MG63 (cell line): Measurements from ENCODE around the gene CST8. TPM values are rescaled to one million over a fixed set of nuclear protein-coding genes. Genes with fewer than 3 reads are reported as not detected.
"Not testable (repeated sequence)": the region's sequence is repeated elsewhere in the genome, so short reads cannot be mapped to it uniquely, and the experiment has no call there.

ENCODE experiments used
- DNase-seq: peaks from one replicate; pipeline ENCODE4 v3.0.0-alpha.2; 2020
- H3K27me3 ChIP-seq: fragments of 250-450 bp; sonication (Bioruptor Pico); 2 replicates; pipeline ENCODE4 v1.5.1; 2020; ENCODE audit warnings: mild to moderate bottlenecking, moderate library complexity
- H3K36me3 ChIP-seq: fragments of 250-450 bp; sonication (Bioruptor Pico); 2 replicates; pipeline ENCODE4 v1.5.1; 2020; ENCODE audit warnings: mild to moderate bottlenecking, moderate library complexity
- H3K4me3 ChIP-seq: fragments of 250-450 bp; sonication (Bioruptor Pico); 2 replicates; pipeline ENCODE4 v1.5.1; 2020; ENCODE audit warnings: mild to moderate bottlenecking, moderate library complexity
- H3K9me3 ChIP-seq: fragments of 250-450 bp; sonication (Bioruptor Pico); 2 replicates; pipeline ENCODE4 v1.5.1; 2020; ENCODE audit warnings: mild to moderate bottlenecking, moderate library complexity
- total RNA-seq: library from RNA; depleted of rRNA; stranded (reverse); fragments of >200 nt; shearing (Covaris generic); gene quantifications from 2 replicates; pipeline ENCODE4 v1.2.3, GENCODE V29; 2014; ENCODE audit warnings: low replicate concordance

The CST8 gene
- total RNA-seq, 1 experiment from 2014 or later: not detected

GRCh38 chr20:23461180-23461579 is 29.7 kb upstream of the CST8 start:
- Histone ChIP-seq H3K27me3 (no peaks in the 10 kb centered on the region), H3K36me3 (no peaks in the 10 kb centered on the region), H3K4me3 (no peak overlapping the region), H3K9me3 (no peaks in the 10 kb centered on the region)
- DNase-seq: no peak

GRCh38 chr20:23466961-23467360 is 24.0 kb upstream of the CST8 start:
- DNase-seq, H3K4me3 ChIP-seq, H3K27me3 ChIP-seq, H3K9me3 ChIP-seq, H3K36me3 ChIP-seq: not testable (repeated sequence)

- not testable (repeated sequence) for DNase-seq
These were observed 18.6 kb upstream of the CST8 start for GRCh38 chr20:23472306-23472705.

GRCh38 chr20:23473293-23473692 is 17.6 kb upstream of the CST8 start:
- not testable (repeated sequence) for H3K27me3 ChIP-seq, H3K4me3 ChIP-seq

More at GRCh38 chr20:23472306-23472705, 18.6 kb upstream of the CST8 start:
- H3K4me3 ChIP-seq, H3K36me3 ChIP-seq, H3K27me3 ChIP-seq, H3K9me3 ChIP-seq: not testable (repeated sequence)

GRCh38 chr20:23475395-23475794 is 15.5 kb upstream of the CST8 start:
- Histone ChIP-seq H3K4me3 (no peak overlapping the region), H3K36me3 (no peaks in the 10 kb centered on the region), H3K9me3 (no peaks in the 10 kb centered on the region), H3K27me3 (no peaks in the 10 kb centered on the region)
- no peak for DNase-seq

More at GRCh38 chr20:23473293-23473692, 17.6 kb upstream of the CST8 start:
- DNase-seq, H3K9me3 ChIP-seq, H3K36me3 ChIP-seq: not testable (repeated sequence)

- no peaks in the 10 kb centered on the region for H3K36me3 ChIP-seq
- H3K9me3 ChIP-seq: no peaks in the 10 kb centered on the region
- no peak overlapping the region for H3K4me3 ChIP-seq
- H3K27me3 ChIP-seq: no peaks in the 10 kb centered on the region
- DNase-seq: no peak
These were observed 14.7 kb upstream of the CST8 start for GRCh38 chr20:23476015-23476754.

GRCh38 chr20:23477223-23477622 is 13.7 kb upstream of the CST8 start:
- H3K36me3 ChIP-seq: no peaks in the 10 kb centered on the region
- DNase-seq: no peak
- H3K27me3 ChIP-seq: no peaks in the 10 kb centered on the region

GRCh38 chr20:23479043-23479442 is 11.9 kb upstream of the CST8 start:
- H3K4me3 ChIP-seq: no peak overlapping the region
- DNase-seq: no peak
- no peaks in the 10 kb centered on the region for H3K36me3 ChIP-seq
- H3K27me3 ChIP-seq: no peaks in the 10 kb centered on the region
- H3K9me3 ChIP-seq: no peaks in the 10 kb centered on the region

More at GRCh38 chr20:23477223-23477622, 13.7 kb upstream of the CST8 start:
- H3K9me3 ChIP-seq: no peaks in the 10 kb centered on the region
- H3K4me3 ChIP-seq: no peak overlapping the region

- no peaks in the 10 kb centered on the region for H3K27me3 ChIP-seq
- H3K9me3 ChIP-seq: no peaks in the 10 kb centered on the region
- no peaks in the 10 kb centered on the region for H3K36me3 ChIP-seq
- no peak overlapping the region for H3K4me3 ChIP-seq
- no peak for DNase-seq
These were observed 8.8 kb upstream of the CST8 start for GRCh38 chr20:23482138-23482537.

GRCh38 chr20:23484081-23484480 is 6.8 kb upstream of the CST8 start:
- Histone ChIP-seq H3K27me3 (no peaks in the 10 kb centered on the region), H3K36me3 (no peaks in the 10 kb centered on the region)
- no peak for DNase-seq

GRCh38 chr20:23488470-23488869 is 2.4 kb upstream of the CST8 start:
- H3K4me3 ChIP-seq: no peak overlapping the region
- no peaks in the 10 kb centered on the region for H3K9me3 ChIP-seq
- H3K27me3 ChIP-seq: no peaks in the 10 kb centered on the region
- no peak for DNase-seq
- H3K36me3 ChIP-seq: no peaks in the 10 kb centered on the region

More at GRCh38 chr20:23484081-23484480, 6.8 kb upstream of the CST8 start:
- Histone ChIP-seq H3K4me3 (no peak overlapping the region), H3K9me3 (no peaks in the 10 kb centered on the region)

- Histone ChIP-seq H3K27me3 (no peaks in the 10 kb centered on the region), H3K9me3 (no peaks in the 10 kb centered on the region), H3K36me3 (no peaks in the 10 kb centered on the region), H3K4me3 (no peak overlapping the region)
- no peak for DNase-seq
These were observed 1.9 kb upstream of the CST8 start for GRCh38 chr20:23488996-23489395.

- no peak for DNase-seq
- no peak overlapping the region for H3K4me3 ChIP-seq
- no peaks in the 10 kb centered on the region for H3K36me3 ChIP-seq
- no peaks in the 10 kb centered on the region for H3K9me3 ChIP-seq
- no peaks in the 10 kb centered on the region for H3K27me3 ChIP-seq
These were observed 1.4 kb downstream of the CST8 start for GRCh38 chr20:23492292-23492691.

GRCh38 chr20:23493172-23493772 is 2.4 kb downstream of the CST8 start:
- Histone ChIP-seq H3K36me3 (no peaks in the 10 kb centered on the region), H3K9me3 (no peaks in the 10 kb centered on the region), H3K27me3 (no peaks in the 10 kb centered on the region), H3K4me3 (no peak overlapping the region)
- no peak for DNase-seq

- no peaks in the 10 kb centered on the region for H3K9me3 ChIP-seq
- no peaks in the 10 kb centered on the region for H3K27me3 ChIP-seq
- no peaks in the 10 kb centered on the region for H3K36me3 ChIP-seq
- H3K4me3 ChIP-seq: no peak overlapping the region
- no peak for DNase-seq
These were observed 6.6 kb downstream of the CST8 start for GRCh38 chr20:23497536-23497935.

- Histone ChIP-seq H3K9me3 (no peaks in the 10 kb centered on the region), H3K4me3 (no peak overlapping the region), H3K27me3 (no peaks in the 10 kb centered on the region), H3K36me3 (no peaks in the 10 kb centered on the region)
- no peak for DNase-seq
These were observed 11.0 kb downstream of the CST8 start for GRCh38 chr20:23501926-23502325.

GRCh38 chr20:23503649-23504048 is 12.7 kb downstream of the CST8 start:
- Histone ChIP-seq H3K27me3 (no peaks in the 10 kb centered on the region), H3K9me3 (no peaks in the 10 kb centered on the region), H3K36me3 (no peaks in the 10 kb centered on the region), H3K4me3 (no peak overlapping the region)
- DNase-seq: no peak

GRCh38 chr20:23507346-23507745 is 16.4 kb downstream of the CST8 start:
- DNase-seq: no peak
- Histone ChIP-seq H3K9me3 (no peaks in the 10 kb centered on the region), H3K36me3 (no peaks in the 10 kb centered on the region), H3K27me3 (no peaks in the 10 kb centered on the region), H3K4me3 (no peak overlapping the region)
